KG1 (cell line): ENCODE results near the gene GLIPR2.
"Not testable (repeated sequence)": the region's sequence is repeated elsewhere in the genome, so short reads cannot be mapped to it uniquely, and the experiment has no call there.

Experiments
- DNase-seq: peaks from one replicate; lab custom pipeline; 2025; lab: John Stamatoyannopoulos, UW

Gene GLIPR2

DNA sequence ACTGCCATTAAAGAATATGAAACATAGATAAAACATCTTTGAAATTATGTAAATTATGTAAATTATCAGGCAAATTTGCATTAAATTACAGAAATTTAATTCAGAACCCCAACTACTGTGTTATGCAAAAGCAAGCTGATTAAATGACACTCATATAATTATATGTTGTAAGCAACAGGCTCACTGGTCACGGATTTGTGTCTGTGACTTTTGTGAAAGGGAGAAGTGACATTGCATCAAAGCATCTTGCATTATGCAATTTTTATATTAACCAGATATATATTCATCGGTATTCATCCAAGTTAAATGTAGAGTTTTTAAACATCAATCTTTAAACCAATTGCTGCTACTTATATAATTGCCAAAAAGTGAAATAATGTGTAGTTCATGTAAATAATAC is 13.0 kb upstream of the GLIPR2 start:
- no peak for DNase-seq

- no peak for DNase-seq
These were observed 11.3 kb upstream of the GLIPR2 start for GRCh38 chr9:36125062-36125855.

DNA sequence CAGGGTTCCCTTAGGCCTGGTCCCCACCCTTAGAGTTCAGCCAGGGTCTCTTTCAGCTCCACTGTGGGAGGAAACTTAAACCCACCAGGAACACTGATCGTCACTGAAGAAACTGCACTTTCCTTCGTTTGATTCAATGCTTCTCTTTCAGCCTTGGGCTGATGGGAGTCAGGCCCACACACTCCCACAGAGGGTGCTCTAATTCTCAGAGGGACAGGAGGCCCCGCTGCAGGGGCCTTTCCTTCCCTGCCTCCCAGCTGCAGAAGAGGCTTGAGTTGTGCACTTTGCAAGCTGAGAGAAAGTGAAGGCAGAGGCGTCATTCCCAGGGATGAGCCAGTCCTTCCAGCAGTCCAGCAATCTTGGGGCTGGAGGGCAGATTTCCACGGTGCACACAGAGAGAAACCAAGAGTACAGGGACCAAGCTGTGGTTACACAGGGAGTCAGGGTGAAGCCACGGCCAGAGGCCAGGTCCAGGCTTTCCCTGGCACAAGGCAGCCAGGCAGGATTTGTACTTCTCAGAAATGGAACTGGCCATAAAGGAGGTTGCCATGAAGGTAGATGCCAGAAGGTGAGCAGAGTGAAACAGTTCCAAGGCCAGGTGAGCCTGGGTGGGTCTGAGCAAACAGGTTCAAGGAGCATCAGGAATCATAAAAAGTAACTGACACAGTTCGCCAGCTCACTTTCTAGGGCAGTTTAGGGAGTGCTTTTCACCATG is 10.4 kb upstream of the GLIPR2 start:
- no peak for DNase-seq

DNA sequence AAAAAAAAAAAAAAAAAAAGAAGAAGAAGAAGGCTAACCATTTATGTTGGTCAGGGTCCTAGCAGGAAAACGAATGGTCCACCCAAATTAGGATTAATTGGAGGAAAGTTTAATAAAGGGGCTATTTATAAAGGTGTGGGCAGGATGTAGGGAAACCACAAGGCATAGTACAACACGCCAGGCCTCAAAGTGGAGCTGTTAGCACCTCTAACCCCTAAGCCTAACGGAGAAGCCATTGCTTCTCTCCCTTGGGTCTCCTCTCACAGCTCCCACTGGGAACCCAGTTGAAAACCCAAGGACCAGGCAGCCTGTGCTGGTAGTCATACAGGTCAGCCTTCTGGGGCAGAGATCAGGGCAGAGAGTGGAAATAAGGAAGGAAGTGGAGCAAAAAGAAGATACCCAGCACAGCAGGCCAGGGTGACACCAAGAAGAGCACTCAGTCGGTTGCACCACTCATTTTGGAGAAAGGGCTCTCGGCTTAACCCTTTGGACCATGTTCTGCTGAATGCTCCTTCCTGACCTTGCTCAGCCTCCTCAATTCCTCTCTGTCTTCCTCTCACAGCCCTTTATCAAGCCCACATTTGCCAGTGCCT is 8.8 kb upstream of the GLIPR2 start:
- no peak for DNase-seq

DNA sequence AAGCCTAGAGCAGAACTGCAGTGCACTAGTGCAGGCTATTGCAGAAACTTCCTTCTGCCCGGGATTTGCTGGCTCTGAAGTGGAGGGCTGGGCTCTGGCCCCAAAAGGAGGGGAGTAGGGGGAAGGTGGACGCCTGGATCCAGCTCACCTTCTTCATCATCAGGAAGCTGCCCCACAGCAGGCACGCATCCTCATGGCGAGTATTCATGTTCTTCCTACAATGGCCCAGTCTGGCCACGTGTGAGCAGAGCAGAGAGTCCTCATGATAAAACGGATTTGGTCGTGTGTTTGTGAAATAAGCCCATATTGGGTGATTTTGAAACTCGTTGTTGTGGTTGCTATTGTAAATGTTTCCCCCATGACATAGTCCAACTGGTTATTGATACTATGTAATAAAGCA is 8.2 kb upstream of the GLIPR2 start:
- DNase-seq, result no peak

GRCh38 chr9:36129139-36129538 is 7.4 kb upstream of the GLIPR2 start:
- DNase-seq, result no peak

DNA sequence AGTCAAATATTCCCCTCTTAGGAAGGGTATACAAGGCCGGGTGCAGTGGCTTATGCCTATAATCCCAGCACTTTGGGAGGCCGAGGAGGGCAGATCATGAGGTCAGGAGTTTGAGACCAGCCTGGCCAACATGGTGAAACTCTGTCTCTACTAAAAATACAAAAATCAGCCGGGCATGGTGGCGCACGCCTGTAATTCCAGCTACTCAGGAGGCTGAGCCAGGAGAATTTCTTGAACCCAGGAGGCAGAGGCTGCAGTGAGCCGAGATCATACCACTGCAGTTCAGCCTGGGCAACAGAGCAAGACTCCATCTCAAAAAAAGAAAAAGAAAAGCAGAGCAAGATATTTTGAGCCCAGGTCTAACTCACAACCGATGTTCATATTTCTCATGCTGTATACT is 4.9 kb upstream of the GLIPR2 start:
- not testable (repeated sequence) for DNase-seq

DNA sequence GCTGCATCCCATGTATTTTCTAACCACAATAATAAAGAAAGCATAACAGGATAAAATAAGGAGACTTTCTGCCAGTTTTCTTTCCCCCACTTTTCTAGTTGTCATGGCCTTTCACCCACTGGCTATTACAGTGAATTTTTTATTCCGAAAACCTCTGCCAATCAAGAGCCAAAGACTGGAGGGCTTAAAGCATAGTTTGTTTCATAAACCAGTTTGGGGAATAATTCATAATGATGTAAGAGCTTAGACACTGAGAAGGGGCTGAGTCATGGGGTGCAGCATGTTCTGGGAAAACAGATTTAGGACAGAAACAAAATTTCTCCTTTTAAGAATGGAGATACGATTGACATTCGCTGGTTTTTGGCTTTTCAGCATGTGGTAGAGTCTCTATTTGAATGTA is 4.4 kb upstream of the GLIPR2 start:
- no peak for DNase-seq

- no peak for DNase-seq
These were observed 1.6 kb upstream of the GLIPR2 start for GRCh38 chr9:36134761-36135505.

DNA sequence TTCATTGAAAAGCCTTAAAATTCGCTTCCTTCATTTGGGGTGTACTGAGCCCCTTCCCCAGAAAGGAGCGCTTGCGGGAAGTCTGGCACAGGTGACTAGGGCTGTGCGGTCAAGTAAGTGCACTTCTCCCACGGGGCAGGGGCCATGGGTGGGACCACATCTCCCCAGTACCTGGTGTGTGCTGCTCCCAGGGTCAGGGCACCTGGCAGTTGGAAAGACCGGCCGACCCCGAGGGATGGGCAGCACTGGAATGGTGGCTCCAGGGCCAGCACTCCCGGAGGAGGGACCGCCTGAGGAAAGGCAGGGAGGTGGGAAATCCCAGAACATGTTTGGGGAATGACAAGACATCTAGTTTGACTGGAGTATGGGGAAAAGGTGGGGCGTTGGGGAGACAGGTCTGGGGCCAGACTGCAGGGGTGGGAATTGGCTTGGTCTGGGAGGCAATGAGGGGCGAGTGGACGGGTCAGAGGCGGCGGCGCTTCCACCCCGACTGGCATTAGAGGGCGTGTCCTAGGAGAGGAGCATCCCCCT is 727 bp upstream of the GLIPR2 start:
- no peak for DNase-seq

- no peak for DNase-seq
These were observed 410 bp downstream of the GLIPR2 start for GRCh38 chr9:36136894-36137391.

DNA sequence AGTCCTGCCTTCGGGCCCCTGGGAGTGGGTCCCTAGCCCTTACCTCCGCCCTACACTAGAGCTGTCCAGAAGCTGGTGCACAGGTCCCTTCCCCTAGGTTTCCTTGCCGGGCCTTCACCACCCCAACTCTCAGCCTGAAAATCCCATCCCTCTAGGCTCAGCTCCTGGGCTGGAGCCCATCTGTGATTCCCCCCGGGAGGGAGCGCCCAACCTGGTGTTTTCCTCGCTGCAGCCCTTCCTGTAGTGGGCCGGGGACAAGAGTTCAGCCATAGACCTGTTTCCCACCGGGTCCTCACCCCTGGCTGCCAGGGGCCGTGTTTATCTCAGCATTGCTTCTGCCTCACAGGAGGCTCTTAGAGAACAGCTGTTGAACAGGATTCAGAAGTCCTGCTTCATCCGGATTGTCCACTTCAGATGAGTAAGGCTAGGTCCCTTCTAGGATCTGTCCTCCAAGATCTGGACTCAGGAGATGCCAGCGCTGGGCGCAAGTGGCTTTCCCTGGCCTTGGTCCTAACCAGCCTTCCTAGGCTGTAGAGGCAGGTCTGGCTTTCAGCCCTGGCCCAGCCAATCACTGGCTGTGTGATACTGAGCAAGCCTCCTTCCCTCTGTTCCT is 965 bp downstream of the GLIPR2 start:
- no peak for DNase-seq

- no peak for DNase-seq
These were observed 2.0 kb downstream of the GLIPR2 start for GRCh38 chr9:36138496-36138895.

- no peak for DNase-seq
These were observed 2.4 kb downstream of the GLIPR2 start for GRCh38 chr9:36138901-36139300.

GRCh38 chr9:36140086-36141084 is 3.9 kb downstream of the GLIPR2 start:
- DNase-seq, result no peak

GRCh38 chr9:36141288-36141687 is 4.8 kb downstream of the GLIPR2 start:
- no peak for DNase-seq

GRCh38 chr9:36141761-36142160 is 5.2 kb downstream of the GLIPR2 start:
- no peak for DNase-seq

DNA sequence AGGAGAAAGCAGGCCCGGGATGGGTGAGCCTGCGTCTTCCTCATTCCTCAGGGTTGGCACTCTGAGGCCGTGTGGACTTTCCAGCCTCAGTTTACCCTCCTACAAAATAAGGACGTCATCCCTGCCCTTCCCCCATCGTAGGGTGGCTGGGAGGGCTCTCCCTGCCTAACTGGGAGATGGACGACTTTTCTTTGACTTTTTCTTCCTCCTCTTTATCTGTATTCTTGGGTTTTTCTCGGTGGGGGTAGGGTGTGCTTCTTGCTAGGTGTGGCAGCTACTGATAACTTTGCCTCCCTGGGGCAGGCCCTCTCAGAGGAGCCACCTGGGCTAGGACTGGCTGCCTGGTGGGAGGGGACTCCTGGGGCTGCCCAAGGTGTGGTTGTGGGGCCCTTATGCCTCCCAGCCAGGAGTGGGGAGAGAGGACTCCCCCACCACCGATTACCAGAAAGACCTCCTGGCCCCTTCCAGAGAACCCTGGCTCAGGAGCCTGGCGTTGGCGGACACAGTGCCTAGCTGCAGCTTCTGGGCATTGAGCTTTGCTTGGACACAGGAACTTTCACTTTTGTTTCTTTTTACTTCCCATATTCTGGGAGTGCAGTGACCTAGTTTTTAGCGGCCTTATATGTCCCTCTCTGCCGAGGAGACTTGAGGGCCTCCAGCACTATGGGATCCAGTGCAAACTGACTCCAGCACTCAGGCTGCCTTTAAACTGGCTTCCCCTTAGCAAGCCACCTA is 6.1 kb downstream of the GLIPR2 start:
- DNase-seq, result no peak

DNA sequence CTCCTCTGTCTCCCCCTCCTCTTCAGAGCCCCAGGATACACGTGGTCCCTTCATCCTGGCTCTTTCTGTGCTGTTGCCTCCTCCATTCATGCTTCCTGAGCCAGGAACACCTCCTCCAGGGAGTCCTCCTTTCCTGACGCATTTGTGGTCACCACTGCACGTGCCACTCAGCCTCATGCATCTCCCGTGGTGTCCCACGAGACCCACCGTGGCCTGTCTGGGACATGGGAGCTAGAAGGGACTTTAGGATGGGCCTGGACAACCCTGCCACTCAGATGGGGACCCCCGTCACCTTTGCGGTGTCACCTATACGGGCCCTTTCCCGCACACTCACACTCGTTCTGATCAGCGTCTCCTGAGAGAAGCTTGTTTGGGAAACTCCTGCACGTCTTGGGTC is 6.7 kb downstream of the GLIPR2 start:
- DNase-seq, result no peak
